HEK293 (cell line): ENCODE measurements around the gene YWHAE.

ENCODE experiments used
- IKZF3 ChIP-seq: fragments of 450-650 bp; IDR thresholded peaks from 2 replicates; pipeline ENCODE4 v1.5.0; 2018; ENCODE audit warnings: missing biosample characterization, mild to moderate bottlenecking, missing genetic modification characterization, moderate library complexity
- KLF10 ChIP-seq: fragments of 450-650 bp; IDR thresholded peaks from 2 replicates; pipeline ENCODE4 v1.5.1; 2018; ENCODE audit warnings: missing biosample characterization, mild to moderate bottlenecking, missing genetic modification characterization
- KLF16 ChIP-seq: fragments of 450-650 bp; formaldehyde crosslinking; IDR thresholded peaks from 2 replicates; pipeline ENCODE4 v1.5.1; 2017; ENCODE audit warnings: missing biosample characterization, missing genetic modification characterization
- KLF7 ChIP-seq: fragments of 450-650 bp; formaldehyde crosslinking; IDR thresholded peaks from 2 replicates; pipeline ENCODE4 v1.5.1; 2016; ENCODE audit warnings: missing biosample characterization, missing genetic modification characterization, borderline replicate concordance
- OSR2 ChIP-seq: fragments of 450-650 bp; formaldehyde crosslinking; IDR thresholded peaks from 2 replicates; pipeline ENCODE4 v1.5.1; 2016; ENCODE audit warnings: missing biosample characterization, missing genetic modification characterization
- SALL2 ChIP-seq: fragments of 450-650 bp; formaldehyde crosslinking; IDR thresholded peaks from 2 replicates; pipeline ENCODE4 v1.5.0; 2017; ENCODE audit warnings: missing biosample characterization, mild to moderate bottlenecking, missing genetic modification characterization, borderline replicate concordance
- SP7 ChIP-seq: fragments of 450-650 bp; formaldehyde crosslinking; IDR thresholded peaks from 2 replicates; pipeline ENCODE4 v1.5.1; 2016; ENCODE audit warnings: missing biosample characterization, missing genetic modification characterization
- TCF7L2 ChIP-seq: IDR thresholded peaks from 2 replicates; pipeline ENCODE4 v1.6.1; 2011; ENCODE audit warnings: low read depth, mild to moderate bottlenecking, inconsistent platforms, low read length, moderate library complexity, borderline replicate concordance
- WT1 ChIP-seq: fragments of 450-650 bp; formaldehyde crosslinking; IDR thresholded peaks from 2 replicates; pipeline ENCODE4 v1.5.1; 2016; ENCODE audit warnings: missing biosample characterization, missing genetic modification characterization
- ZBTB7A ChIP-seq: fragments of 450-650 bp; formaldehyde crosslinking; IDR thresholded peaks from 2 replicates; pipeline ENCODE4 v1.5.1; 2016; ENCODE audit warnings: low read depth, missing biosample characterization, missing genetic modification characterization
- ZEB2 ChIP-seq: fragments of 450-650 bp; formaldehyde crosslinking; IDR thresholded peaks from 2 replicates; pipeline ENCODE4 v1.5.1; 2016; ENCODE audit warnings: missing biosample characterization, missing genetic modification characterization
- ZFP3 ChIP-seq: fragments of 450-650 bp; formaldehyde crosslinking; IDR thresholded peaks from 2 replicates; pipeline ENCODE4 v1.5.1; 2016; ENCODE audit warnings: low read depth, missing biosample characterization, missing genetic modification characterization
- ZFP69B ChIP-seq: fragments of 450-650 bp; formaldehyde crosslinking; IDR thresholded peaks from 2 replicates; pipeline ENCODE4 v1.5.1; 2016; ENCODE audit warnings: missing biosample characterization, missing genetic modification characterization
- ZNF214 ChIP-seq: fragments of 450-650 bp; formaldehyde crosslinking; IDR thresholded peaks from 2 replicates; pipeline ENCODE4 v1.5.1; 2017; ENCODE audit warnings: missing biosample characterization, mild to moderate bottlenecking, missing genetic modification characterization, borderline replicate concordance
- ZNF341 ChIP-seq: fragments of 450-650 bp; formaldehyde crosslinking; IDR thresholded peaks from 2 replicates; pipeline ENCODE4; 2016; ENCODE audit warnings: low read depth, missing biosample characterization, missing genetic modification characterization
- ZNF366 ChIP-seq: fragments of 450-650 bp; formaldehyde crosslinking; conservative IDR thresholded peaks from 2 replicates; pipeline ENCODE4 v1.5.1; 2016; ENCODE audit warnings: missing biosample characterization, missing genetic modification characterization
- ZNF391 ChIP-seq: fragments of 450-650 bp; formaldehyde crosslinking; IDR thresholded peaks from 2 replicates; pipeline ENCODE4 v1.5.1; 2016; ENCODE audit warnings: low read depth, missing biosample characterization, missing genetic modification characterization, borderline replicate concordance
- ZNF423 ChIP-seq: fragments of 450-650 bp; formaldehyde crosslinking; IDR thresholded peaks from 2 replicates; pipeline ENCODE4 v1.5.1; 2016; ENCODE audit warnings: missing biosample characterization, missing genetic modification characterization
- ZNF558 ChIP-seq: fragments of 450-650 bp; formaldehyde crosslinking; IDR thresholded peaks from 2 replicates; pipeline ENCODE4 v1.5.1; 2016; ENCODE audit warnings: missing biosample characterization, missing genetic modification characterization
- ZNF560 ChIP-seq: fragments of 450-650 bp; formaldehyde crosslinking; IDR thresholded peaks from 2 replicates; pipeline ENCODE4 v1.5.1; 2017; ENCODE audit warnings: missing biosample characterization, missing genetic modification characterization, borderline replicate concordance
- ZNF600 ChIP-seq: fragments of 450-650 bp; formaldehyde crosslinking; IDR thresholded peaks from 2 replicates; pipeline ENCODE4 v1.5.1; 2016; ENCODE audit warnings: missing biosample characterization, missing genetic modification characterization
- ZXDB ChIP-seq: fragments of 450-650 bp; formaldehyde crosslinking; IDR thresholded peaks from 2 replicates; pipeline ENCODE4 v1.5.1; 2016; ENCODE audit warnings: missing biosample characterization, missing genetic modification characterization
- TF ChIP-seq, protein P1 (sequence below): fragments of 450-650 bp; formaldehyde crosslinking; IDR thresholded peaks from 2 replicates; pipeline ENCODE4 v1.5.1; 2016; ENCODE audit warnings: missing biosample characterization, missing genetic modification characterization
- TF ChIP-seq, protein P2 (sequence below): fragments of 450-650 bp; formaldehyde crosslinking; IDR thresholded peaks from 2 replicates; pipeline ENCODE4 v1.5.1; 2017; ENCODE audit warnings: missing biosample characterization, missing genetic modification characterization
- TF ChIP-seq, protein P3 (sequence below): fragments of 450-650 bp; formaldehyde crosslinking; IDR thresholded peaks from 2 replicates; pipeline ENCODE4 v1.5.1; 2016; ENCODE audit warnings: missing biosample characterization, missing genetic modification characterization
- TF ChIP-seq, protein P4 (sequence below): fragments of 450-650 bp; formaldehyde crosslinking; IDR thresholded peaks from 2 replicates; pipeline ENCODE4 v1.5.1; 2016; ENCODE audit warnings: missing biosample characterization, missing genetic modification characterization
- TF ChIP-seq, protein P5 (sequence below): fragments of 450-650 bp; formaldehyde crosslinking; IDR thresholded peaks from 2 replicates; pipeline ENCODE4 v1.5.1; 2016; ENCODE audit warnings: missing biosample characterization, missing genetic modification characterization, low read depth

Gene YWHAE

DNA sequence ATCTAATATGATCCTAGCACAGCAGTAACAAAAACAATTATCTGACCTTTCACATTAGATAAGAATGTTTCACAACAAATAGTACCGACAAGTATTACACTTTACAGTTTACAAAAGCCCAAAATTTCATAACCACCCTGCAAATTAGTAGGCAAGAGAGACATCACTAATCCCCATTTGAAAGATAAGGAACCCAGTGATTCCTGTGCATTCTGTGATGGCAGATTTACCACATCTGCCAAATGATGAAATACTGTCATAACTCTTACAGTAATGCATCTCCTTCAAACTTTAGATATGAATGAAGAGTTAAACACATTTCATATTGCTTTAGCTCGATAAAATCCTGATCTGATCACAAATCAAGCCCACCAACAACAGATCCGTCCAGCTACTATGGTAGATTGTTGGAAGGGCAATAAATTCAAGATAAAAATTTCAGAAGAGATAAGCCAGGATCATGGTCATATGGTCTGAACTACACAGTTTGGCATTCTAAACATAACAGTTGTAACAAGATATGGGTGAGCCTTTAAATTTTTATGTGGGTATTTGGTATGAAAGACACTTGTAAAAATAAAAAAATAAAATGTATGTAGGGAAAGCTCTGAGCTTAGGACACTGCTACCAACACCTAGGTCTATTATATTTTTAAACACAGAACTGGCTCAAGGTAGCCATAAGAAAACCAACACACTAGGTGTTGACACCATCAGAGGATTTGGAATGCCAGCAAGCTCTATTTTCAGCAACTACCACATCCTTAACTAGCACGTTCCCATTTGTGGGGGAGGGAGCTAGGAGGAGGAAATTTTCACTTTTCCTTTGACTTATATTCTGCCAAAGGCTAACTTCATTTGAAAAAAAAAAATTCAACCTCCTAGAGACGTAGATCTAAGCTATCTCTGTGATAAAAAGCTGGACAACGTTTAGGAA, 9.3 kb downstream of the YWHAE start (continued):
- TF ChIP-seq TCF7L2 (peak; percentile 83), ZNF558 (peak; percentile 20; the same call in 1 of the 2 replicates), KLF10 (tag by site-specific recombination) (peak; percentile 19; the same call in 1 of the 2 replicates), ZNF391 (tag by site-specific recombination) (no peak), SALL2 (tag by site-specific recombination) (no peak), ZFP69B (tag by site-specific recombination) (no peak), OSR2 (tag by site-specific recombination) (peak; percentile 76), IKZF3 (tag by site-specific recombination) (peak; percentile 71), ZNF600 (tag by site-specific recombination) (peak; percentile 53; the same call in 1 of the 2 replicates), ZNF341 (tag by site-specific recombination) (peak; percentile 58), SP7 (peak; percentile 82), ZBTB7A (tag by site-specific recombination) (no peak), ZEB2 (tag by site-specific recombination) (0 out of 2 replicates have a peak, but pooled peaks have one; percentile 60), KLF7 (tag by site-specific recombination) (no peak), ZNF423 (tag by site-specific recombination) (no peak), KLF16 (tag by site-specific recombination) (no peak), ZNF214 (tag by site-specific recombination) (no peak), ZNF560 (tag by site-specific recombination) (no peak), ZNF366 (peak; percentile 17; the same call in 1 of the 2 replicates), WT1 (tag by site-specific recombination) (no peak), ZXDB (tag by site-specific recombination) (peak; percentile 19; the same call in 1 of the 2 replicates), ZFP3 (tag by site-specific recombination) (no peak)
- TF ChIP-seq, protein P1, sequence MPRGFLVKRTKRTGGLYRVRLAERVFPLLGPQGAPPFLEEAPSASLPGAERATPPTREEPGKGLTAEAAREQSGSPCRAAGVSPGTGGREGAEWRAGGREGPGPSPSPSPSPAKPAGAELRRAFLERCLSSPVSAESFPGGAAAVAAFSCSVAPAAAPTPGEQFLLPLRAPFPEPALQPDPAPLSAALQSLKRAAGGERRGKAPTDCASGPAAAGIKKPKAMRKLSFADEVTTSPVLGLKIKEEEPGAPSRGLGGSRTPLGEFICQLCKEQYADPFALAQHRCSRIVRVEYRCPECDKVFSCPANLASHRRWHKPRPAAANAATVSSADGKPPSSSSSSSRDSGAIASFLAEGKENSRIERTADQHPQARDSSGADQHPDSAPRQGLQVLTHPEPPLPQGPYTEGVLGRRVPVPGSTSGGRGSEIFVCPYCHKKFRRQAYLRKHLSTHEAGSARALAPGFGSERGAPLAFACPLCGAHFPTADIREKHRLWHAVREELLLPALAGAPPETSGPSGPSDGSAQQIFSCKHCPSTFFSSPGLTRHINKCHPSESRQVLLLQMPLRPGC = 0 out of 2 replicates have a peak, but pooled peaks have one; percentile 14
- TF ChIP-seq, protein P2, sequence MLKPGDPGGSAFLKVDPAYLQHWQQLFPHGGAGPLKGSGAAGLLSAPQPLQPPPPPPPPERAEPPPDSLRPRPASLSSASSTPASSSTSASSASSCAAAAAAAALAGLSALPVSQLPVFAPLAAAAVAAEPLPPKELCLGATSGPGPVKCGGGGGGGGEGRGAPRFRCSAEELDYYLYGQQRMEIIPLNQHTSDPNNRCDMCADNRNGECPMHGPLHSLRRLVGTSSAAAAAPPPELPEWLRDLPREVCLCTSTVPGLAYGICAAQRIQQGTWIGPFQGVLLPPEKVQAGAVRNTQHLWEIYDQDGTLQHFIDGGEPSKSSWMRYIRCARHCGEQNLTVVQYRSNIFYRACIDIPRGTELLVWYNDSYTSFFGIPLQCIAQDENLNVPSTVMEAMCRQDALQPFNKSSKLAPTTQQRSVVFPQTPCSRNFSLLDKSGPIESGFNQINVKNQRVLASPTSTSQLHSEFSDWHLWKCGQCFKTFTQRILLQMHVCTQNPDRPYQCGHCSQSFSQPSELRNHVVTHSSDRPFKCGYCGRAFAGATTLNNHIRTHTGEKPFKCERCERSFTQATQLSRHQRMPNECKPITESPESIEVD (tag by site-specific recombination) = peak; percentile 91
- TF ChIP-seq, protein P3, sequence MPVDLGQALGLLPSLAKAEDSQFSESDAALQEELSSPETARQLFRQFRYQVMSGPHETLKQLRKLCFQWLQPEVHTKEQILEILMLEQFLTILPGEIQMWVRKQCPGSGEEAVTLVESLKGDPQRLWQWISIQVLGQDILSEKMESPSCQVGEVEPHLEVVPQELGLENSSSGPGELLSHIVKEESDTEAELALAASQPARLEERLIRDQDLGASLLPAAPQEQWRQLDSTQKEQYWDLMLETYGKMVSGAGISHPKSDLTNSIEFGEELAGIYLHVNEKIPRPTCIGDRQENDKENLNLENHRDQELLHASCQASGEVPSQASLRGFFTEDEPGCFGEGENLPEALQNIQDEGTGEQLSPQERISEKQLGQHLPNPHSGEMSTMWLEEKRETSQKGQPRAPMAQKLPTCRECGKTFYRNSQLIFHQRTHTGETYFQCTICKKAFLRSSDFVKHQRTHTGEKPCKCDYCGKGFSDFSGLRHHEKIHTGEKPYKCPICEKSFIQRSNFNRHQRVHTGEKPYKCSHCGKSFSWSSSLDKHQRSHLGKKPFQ (tag by site-specific recombination) = no peak; the same call in 1 of the 2 replicates
- TF ChIP-seq, protein P4, sequence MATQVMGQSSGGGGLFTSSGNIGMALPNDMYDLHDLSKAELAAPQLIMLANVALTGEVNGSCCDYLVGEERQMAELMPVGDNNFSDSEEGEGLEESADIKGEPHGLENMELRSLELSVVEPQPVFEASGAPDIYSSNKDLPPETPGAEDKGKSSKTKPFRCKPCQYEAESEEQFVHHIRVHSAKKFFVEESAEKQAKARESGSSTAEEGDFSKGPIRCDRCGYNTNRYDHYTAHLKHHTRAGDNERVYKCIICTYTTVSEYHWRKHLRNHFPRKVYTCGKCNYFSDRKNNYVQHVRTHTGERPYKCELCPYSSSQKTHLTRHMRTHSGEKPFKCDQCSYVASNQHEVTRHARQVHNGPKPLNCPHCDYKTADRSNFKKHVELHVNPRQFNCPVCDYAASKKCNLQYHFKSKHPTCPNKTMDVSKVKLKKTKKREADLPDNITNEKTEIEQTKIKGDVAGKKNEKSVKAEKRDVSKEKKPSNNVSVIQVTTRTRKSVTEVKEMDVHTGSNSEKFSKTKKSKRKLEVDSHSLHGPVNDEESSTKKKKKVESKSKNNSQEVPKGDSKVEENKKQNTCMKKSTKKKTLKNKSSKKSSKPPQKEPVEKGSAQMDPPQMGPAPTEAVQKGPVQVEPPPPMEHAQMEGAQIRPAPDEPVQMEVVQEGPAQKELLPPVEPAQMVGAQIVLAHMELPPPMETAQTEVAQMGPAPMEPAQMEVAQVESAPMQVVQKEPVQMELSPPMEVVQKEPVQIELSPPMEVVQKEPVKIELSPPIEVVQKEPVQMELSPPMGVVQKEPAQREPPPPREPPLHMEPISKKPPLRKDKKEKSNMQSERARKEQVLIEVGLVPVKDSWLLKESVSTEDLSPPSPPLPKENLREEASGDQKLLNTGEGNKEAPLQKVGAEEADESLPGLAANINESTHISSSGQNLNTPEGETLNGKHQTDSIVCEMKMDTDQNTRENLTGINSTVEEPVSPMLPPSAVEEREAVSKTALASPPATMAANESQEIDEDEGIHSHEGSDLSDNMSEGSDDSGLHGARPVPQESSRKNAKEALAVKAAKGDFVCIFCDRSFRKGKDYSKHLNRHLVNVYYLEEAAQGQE (tag by site-specific recombination) = no peak
- TF ChIP-seq, protein P5, sequence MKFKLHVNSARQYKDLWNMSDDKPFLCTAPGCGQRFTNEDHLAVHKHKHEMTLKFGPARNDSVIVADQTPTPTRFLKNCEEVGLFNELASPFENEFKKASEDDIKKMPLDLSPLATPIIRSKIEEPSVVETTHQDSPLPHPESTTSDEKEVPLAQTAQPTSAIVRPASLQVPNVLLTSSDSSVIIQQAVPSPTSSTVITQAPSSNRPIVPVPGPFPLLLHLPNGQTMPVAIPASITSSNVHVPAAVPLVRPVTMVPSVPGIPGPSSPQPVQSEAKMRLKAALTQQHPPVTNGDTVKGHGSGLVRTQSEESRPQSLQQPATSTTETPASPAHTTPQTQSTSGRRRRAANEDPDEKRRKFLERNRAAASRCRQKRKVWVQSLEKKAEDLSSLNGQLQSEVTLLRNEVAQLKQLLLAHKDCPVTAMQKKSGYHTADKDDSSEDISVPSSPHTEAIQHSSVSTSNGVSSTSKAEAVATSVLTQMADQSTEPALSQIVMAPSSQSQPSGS = 0 out of 2 replicates have a peak, but pooled peaks have one; percentile 33
